Mesenchymal stem cell (in vitro differentiated cells and primary cell): ENCODE measurements around the gene ACADM.

Experiments used
- DNase-seq: peaks from one replicate; pipeline ENCODE4 v3.0.0-alpha.2; 2013
- H2AFZ ChIP-seq: one replicate; pipeline ENCODE4 v1.6.1; 2013; ENCODE audit warnings: low read depth, mild to moderate bottlenecking, control low read depth, inconsistent platforms, low read length, moderate library complexity
- H2AK5ac ChIP-seq: 2 replicates; pipeline ENCODE4 v1.6.1; 2013; ENCODE audit warnings: low read length, moderate library complexity, mild to moderate bottlenecking, inconsistent platforms; ENCODE audit not compliant: severe bottlenecking
- H2BK120ac ChIP-seq: one replicate; pipeline ENCODE4 v1.6.1; 2013; ENCODE audit warnings: low read depth, mild to moderate bottlenecking, inconsistent platforms, low read length, moderate library complexity
- H2BK12ac ChIP-seq, 2 experiments: one replicate each; pipeline ENCODE4 v1.6.1; 2013; ENCODE audit warnings: inconsistent platforms in 2 of 2, low read length in 2 of 2, mild to moderate bottlenecking in 2 of 2, moderate library complexity in 2 of 2, control low read depth in 1 of 2
- H2BK15ac ChIP-seq: one replicate; pipeline ENCODE4 v1.6.1; 2013; ENCODE audit warnings: mild to moderate bottlenecking, low read depth, inconsistent platforms; ENCODE audit not compliant: poor library complexity, severe bottlenecking
- H2BK5ac ChIP-seq: 2 replicates; pipeline ENCODE4 v1.6.1; 2013; ENCODE audit warnings: low read depth, mild to moderate bottlenecking, low read length, control low read depth, inconsistent platforms; ENCODE audit not compliant: poor library complexity, severe bottlenecking
- H3K14ac ChIP-seq, 2 experiments: one replicate each; pipeline ENCODE4 v1.6.1; 2013; ENCODE audit warnings: inconsistent platforms in 2 of 2, low read length in 2 of 2, control low read depth in 1 of 2, mild to moderate bottlenecking in 1 of 2, moderate library complexity in 1 of 2
- H3K18ac ChIP-seq, 2 experiments: one replicate each; pipeline ENCODE4 v1.6.1; 2013; ENCODE audit warnings: inconsistent platforms in 2 of 2, low read length in 2 of 2, control low read depth in 1 of 2, low read depth in 1 of 2, mild to moderate bottlenecking in 1 of 2
- H3K23ac ChIP-seq, 2 experiments: one replicate each; pipeline ENCODE4 v1.6.1; 2013; ENCODE audit warnings: inconsistent platforms in 2 of 2, low read length in 2 of 2, mild to moderate bottlenecking in 2 of 2, moderate library complexity in 2 of 2, control low read depth in 1 of 2
- H3K27ac ChIP-seq: 2 replicates; pipeline ENCODE4 v1.5.1; 2013; ENCODE audit warnings: mild to moderate bottlenecking, moderate library complexity, low read length, control low read depth, inconsistent platforms; ENCODE audit not compliant: poor library complexity, severe bottlenecking
- H3K27me3 ChIP-seq, 2 experiments: 2 replicates each; pipeline versions ENCODE4 v1.6.1 to v1.7.0; 2013; ENCODE audit warnings: low read length in 2 of 2, mild to moderate bottlenecking in 2 of 2, moderate library complexity in 2 of 2, control low read depth in 1 of 2, inconsistent platforms in 1 of 2; ENCODE audit not compliant: control insufficient read depth in 1 of 2, insufficient read depth in 1 of 2
- H3K36me3 ChIP-seq, 2 experiments: 2 replicates each; pipeline versions ENCODE4 v1.6.1 to v1.7.0; 2013; ENCODE audit warnings: low read length in 2 of 2, control low read depth in 1 of 2, inconsistent platforms in 1 of 2, low read depth in 1 of 2, mild to moderate bottlenecking in 1 of 2; ENCODE audit not compliant: insufficient read depth in 2 of 2, control insufficient read depth in 1 of 2
- H3K4ac ChIP-seq, 2 experiments: one replicate each; pipeline ENCODE4 v1.6.1; 2013; ENCODE audit warnings: inconsistent platforms in 2 of 2, low read length in 2 of 2, mild to moderate bottlenecking in 2 of 2, moderate library complexity in 2 of 2, control low read depth in 1 of 2, low read depth in 1 of 2
- H3K4me1 ChIP-seq: 2 replicates; pipeline ENCODE4 v1.6.1; 2013; ENCODE audit warnings: low read depth, low read length, control low read depth; ENCODE audit not compliant: control insufficient read depth, insufficient read depth
- H3K4me2 ChIP-seq: 2 replicates; pipeline ENCODE4 v1.6.1; 2013; ENCODE audit warnings: low read length, mild to moderate bottlenecking, inconsistent platforms; ENCODE audit not compliant: poor library complexity, severe bottlenecking
- H3K4me3 ChIP-seq, 2 experiments: 2 replicates each; pipeline versions ENCODE4 v1.5.1 to v1.7.0; 2013; ENCODE audit warnings: low read length in 2 of 2, mild to moderate bottlenecking in 2 of 2, control low read depth in 1 of 2, low read depth in 1 of 2; ENCODE audit not compliant: insufficient read depth in 1 of 2
- H3K79me1 ChIP-seq: replicated peaks from 2 replicates; pipeline ENCODE4 v1.6.1; 2013; ENCODE audit warnings: mild to moderate bottlenecking, control low read depth, low read length, inconsistent platforms; ENCODE audit not compliant: poor library complexity, severe bottlenecking
- H3K9ac ChIP-seq: 2 replicates; pipeline ENCODE4 v1.7.0; 2013; ENCODE audit warnings: mild to moderate bottlenecking, low read length, moderate library complexity
- H3K9me3 ChIP-seq: 2 replicates; pipeline ENCODE4 v1.7.0; 2013; ENCODE audit warnings: mild to moderate bottlenecking, low read length; ENCODE audit not compliant: control insufficient read depth
- H4K8ac ChIP-seq: one replicate; pipeline ENCODE4 v1.6.1; 2013; ENCODE audit warnings: inconsistent platforms, mild to moderate bottlenecking, low read length, moderate library complexity
- H4K91ac ChIP-seq: one replicate; pipeline ENCODE4 v1.6.1; 2013; ENCODE audit warnings: mild to moderate bottlenecking, low read length, inconsistent platforms
- WGBS: methylation state at CpG from one replicate; pipeline ENCODE4 v1.1.7; 2013; ENCODE audit warnings: mixed read lengths; 5-methylcytosine and 5-hydroxymethylcytosine counted together

Gene ACADM

DNA sequence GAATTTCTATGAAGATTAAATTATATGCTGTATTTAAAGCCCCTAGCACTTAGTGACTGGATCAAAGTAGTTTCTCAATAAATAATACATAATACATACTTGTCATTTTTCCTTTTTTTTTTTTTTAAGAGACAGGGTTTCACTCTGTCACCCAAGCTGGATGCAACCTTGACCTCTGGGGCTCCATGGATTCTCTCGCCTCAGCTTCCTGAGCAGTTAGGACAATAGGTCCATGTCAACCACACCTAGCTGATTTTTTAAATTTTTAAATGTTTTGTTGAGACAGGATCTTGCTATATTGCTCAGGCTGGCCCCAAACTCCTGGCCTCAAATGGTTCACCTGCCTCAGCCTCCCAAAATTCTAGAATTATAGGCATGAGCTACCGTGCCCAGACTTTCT is 5.9 kb downstream of the ACADM start:
- no peak overlapping the region for H2BK15ac ChIP-seq

GRCh38 chr1:75731881-75732280 is 7.4 kb downstream of the ACADM start:
- no peaks in the 10 kb centered on the region for H3K9me3 ChIP-seq
- H2BK5ac ChIP-seq: no peak overlapping the region
- no peak for DNase-seq
- no peak overlapping the region for H3K4ac ChIP-seq
- H2AFZ ChIP-seq: no peak overlapping the region
- no peak overlapping the region for H3K4me3 ChIP-seq
- peaks cover 3% of the 10 kb centered on the region for H3K4me1 ChIP-seq
- no peaks in the 10 kb centered on the region for H3K27me3 ChIP-seq
- no peak overlapping the region for H2AK5ac ChIP-seq
- H3K9ac ChIP-seq: no peak overlapping the region
- H2BK12ac ChIP-seq: no peak overlapping the region
- H3K27ac ChIP-seq: no peak overlapping the region
- H2BK15ac ChIP-seq: no peak overlapping the region
- 93% methylated on average over 3 of the region's 4 CpGs for WGBS
- peaks cover 20% of the 10 kb centered on the region for H3K79me1 ChIP-seq
- H3K14ac ChIP-seq: no peak overlapping the region
- no peak overlapping the region for H3K18ac ChIP-seq
- H3K4me2 ChIP-seq: no peak overlapping the region
- no peak overlapping the region for H2BK120ac ChIP-seq
- H4K8ac ChIP-seq: no peak overlapping the region
- no peak overlapping the region for H3K23ac ChIP-seq
- H4K91ac ChIP-seq: no peak overlapping the region
- H3K36me3 ChIP-seq: peaks cover 7 to 40% of the 10 kb centered on the region in 2 experiments

More for the DNA sequence above, 5.9 kb downstream of the ACADM start:
- no peak for DNase-seq
- H3K79me1 ChIP-seq: peaks cover 20% of the 10 kb centered on the region
- H3K4ac ChIP-seq: no peak overlapping the region
- H3K9me3 ChIP-seq: no peaks in the 10 kb centered on the region
- H4K8ac ChIP-seq: no peak overlapping the region
- no peak overlapping the region for H3K9ac ChIP-seq
- H3K4me3 ChIP-seq: no peak overlapping the region
- no peaks in the 10 kb centered on the region for H3K27me3 ChIP-seq
- no peak overlapping the region for H2AFZ ChIP-seq
- H2AK5ac ChIP-seq: no peak overlapping the region
- H3K23ac ChIP-seq: no peak overlapping the region
- H4K91ac ChIP-seq: no peak overlapping the region
- H3K4me2 ChIP-seq: no peak overlapping the region
- no peak overlapping the region for H3K18ac ChIP-seq
- no peak overlapping the region for H2BK12ac ChIP-seq
- no peak overlapping the region for H2BK120ac ChIP-seq
- H3K27ac ChIP-seq: no peak overlapping the region
- no peak overlapping the region for H2BK5ac ChIP-seq
- no peak overlapping the region for H3K14ac ChIP-seq
- WGBS: no CpG with 5 or more reads among the region's 2 CpGs
- peaks cover 6% of the 10 kb centered on the region for H3K4me1 ChIP-seq
- peaks cover 4 to 29% of the 10 kb centered on the region in 2 experiments for H3K36me3 ChIP-seq

DNA sequence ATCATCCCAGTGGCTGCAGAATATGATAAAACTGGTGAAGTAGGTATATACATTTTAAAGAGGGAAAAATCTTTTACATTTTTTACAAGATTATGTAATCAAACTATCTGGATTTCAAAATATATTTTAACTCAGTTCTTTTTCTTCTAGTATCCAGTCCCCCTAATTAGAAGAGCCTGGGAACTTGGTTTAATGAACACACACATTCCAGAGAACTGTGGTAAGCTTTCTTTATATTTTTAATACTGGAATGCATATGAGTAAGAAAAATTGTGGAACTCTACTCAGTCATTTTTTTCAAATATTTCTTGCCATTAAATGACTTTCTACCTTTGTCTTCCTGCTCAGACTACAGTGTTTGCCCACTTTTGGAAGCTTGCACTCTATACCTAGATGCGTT is 8.2 kb downstream of the ACADM start:
- no peak overlapping the region for H3K4me3 ChIP-seq
- H3K23ac ChIP-seq: no peak overlapping the region
- H2AK5ac ChIP-seq: no peak overlapping the region
- no peaks in the 10 kb centered on the region for H3K9me3 ChIP-seq
- peaks cover 2% of the 10 kb centered on the region for H3K4me1 ChIP-seq
- H2BK120ac ChIP-seq: no peak overlapping the region
- peaks cover 7 to 44% of the 10 kb centered on the region in 2 experiments for H3K36me3 ChIP-seq
- no peak overlapping the region for H3K18ac ChIP-seq
- H3K4ac ChIP-seq: no peak overlapping the region
- no peak overlapping the region for H3K14ac ChIP-seq
- no peak overlapping the region for H4K91ac ChIP-seq
- H2BK5ac ChIP-seq: no peak overlapping the region
- H3K79me1 ChIP-seq: peaks cover 20% of the 10 kb centered on the region
- no peak overlapping the region for H2AFZ ChIP-seq
- WGBS: no CpG with 5 or more reads among the region's 1 CpG
- H4K8ac ChIP-seq: no peak overlapping the region
- no peak overlapping the region for H2BK12ac ChIP-seq
- H3K27ac ChIP-seq: no peak overlapping the region
- H2BK15ac ChIP-seq: no peak overlapping the region
- no peak overlapping the region for H3K9ac ChIP-seq
- H3K27me3 ChIP-seq: no peaks in the 10 kb centered on the region
- DNase-seq: no peak
- no peak overlapping the region for H3K4me2 ChIP-seq

- Histone ChIP-seq H4K8ac (no peak overlapping the region), H3K4me1 (peaks cover 2% of the 10 kb centered on the region), H3K23ac (no peak overlapping the region), H3K9me3 (no peaks in the 10 kb centered on the region), H4K91ac (no peak overlapping the region), H2BK5ac (no peak overlapping the region), H3K4me3 (no peak overlapping the region), H2BK12ac (no peak overlapping the region), H2BK120ac (no peak overlapping the region), H2AK5ac (no peak overlapping the region), H3K4ac (no peak overlapping the region), H3K18ac (no peak overlapping the region), H3K79me1 (peaks cover 18% of the 10 kb centered on the region), H3K9ac (no peak overlapping the region), H3K14ac (no peak overlapping the region), H3K4me2 (no peak overlapping the region), H2AFZ (no peak overlapping the region), H2BK15ac (no peak overlapping the region), H3K36me3 (peaks cover 7 to 46% of the 10 kb centered on the region in 2 experiments), H3K27me3 (no peaks in the 10 kb centered on the region), H3K27ac (no peak overlapping the region)
- DNase-seq: no peak
- WGBS: 97% methylated on average over 5 of the region's 5 CpGs
These were observed 9.2 kb downstream of the ACADM start for GRCh38 chr1:75733661-75734060.
